ENCODE measurements around the gene DMRTC2. TPM values are rescaled to one million over a fixed set of nuclear protein-coding genes. Genes with fewer than 3 reads are reported as not detected.

The DMRTC2 gene
- polyA plus RNA-seq, 1 donor from 2014 or later: not detected

- no peaks in the 10 kb centered on the region for H3K27me3 ChIP-seq (ENCODE audit: insufficient read depth, low read depth, low read length)
- H3K4me3 ChIP-seq (ENCODE audit: low read length): no peak overlapping the region
- no peaks in the 10 kb centered on the region for H3K9me2 ChIP-seq (ENCODE audit: insufficient read depth, low read length)
- no peaks in the 10 kb centered on the region for H3K36me3 ChIP-seq (ENCODE audit: insufficient read depth, low read length)
- H3K4me2 ChIP-seq (ENCODE audit: low read length): no peak overlapping the region
- H3K9me3 ChIP-seq (ENCODE audit: low read length): no peaks in the 10 kb centered on the region
- no peaks in the 10 kb centered on the region for H4K20me1 ChIP-seq (ENCODE audit: insufficient read depth)
- no peaks in the 10 kb centered on the region for H3K79me2 ChIP-seq (replicated peaks; ENCODE audit: insufficient read depth, low read length)
- TF ChIP-seq SMC3 (conservative IDR thresholded peaks at IDR 0.05; ENCODE audit: poor library complexity) (no peak), TAF1 (IDR thresholded peaks at IDR 0.05; ENCODE audit: low read depth) (no peak), EP300 (conservative IDR thresholded peaks at IDR 0.05; ENCODE audit: poor library complexity, severe bottlenecking) (no peak), MXI1 (conservative IDR thresholded peaks at IDR 0.05; ENCODE audit: poor library complexity, severe bottlenecking) (no peak), POLR2AphosphoS5 (IDR thresholded peaks at IDR 0.05) (no peak), EZH2 (IDR thresholded peaks at IDR 0.05; ENCODE audit: borderline replicate concordance, insufficient read depth, low read length, poor library complexity, severe bottlenecking) (no peak), RAD21 (conservative IDR thresholded peaks at IDR 0.05) (no peak), CTCF (IDR thresholded peaks at IDR 0.05; ENCODE audit: poor library complexity, severe bottlenecking) (no peak)
- TF ChIP-seq, protein P1, sequence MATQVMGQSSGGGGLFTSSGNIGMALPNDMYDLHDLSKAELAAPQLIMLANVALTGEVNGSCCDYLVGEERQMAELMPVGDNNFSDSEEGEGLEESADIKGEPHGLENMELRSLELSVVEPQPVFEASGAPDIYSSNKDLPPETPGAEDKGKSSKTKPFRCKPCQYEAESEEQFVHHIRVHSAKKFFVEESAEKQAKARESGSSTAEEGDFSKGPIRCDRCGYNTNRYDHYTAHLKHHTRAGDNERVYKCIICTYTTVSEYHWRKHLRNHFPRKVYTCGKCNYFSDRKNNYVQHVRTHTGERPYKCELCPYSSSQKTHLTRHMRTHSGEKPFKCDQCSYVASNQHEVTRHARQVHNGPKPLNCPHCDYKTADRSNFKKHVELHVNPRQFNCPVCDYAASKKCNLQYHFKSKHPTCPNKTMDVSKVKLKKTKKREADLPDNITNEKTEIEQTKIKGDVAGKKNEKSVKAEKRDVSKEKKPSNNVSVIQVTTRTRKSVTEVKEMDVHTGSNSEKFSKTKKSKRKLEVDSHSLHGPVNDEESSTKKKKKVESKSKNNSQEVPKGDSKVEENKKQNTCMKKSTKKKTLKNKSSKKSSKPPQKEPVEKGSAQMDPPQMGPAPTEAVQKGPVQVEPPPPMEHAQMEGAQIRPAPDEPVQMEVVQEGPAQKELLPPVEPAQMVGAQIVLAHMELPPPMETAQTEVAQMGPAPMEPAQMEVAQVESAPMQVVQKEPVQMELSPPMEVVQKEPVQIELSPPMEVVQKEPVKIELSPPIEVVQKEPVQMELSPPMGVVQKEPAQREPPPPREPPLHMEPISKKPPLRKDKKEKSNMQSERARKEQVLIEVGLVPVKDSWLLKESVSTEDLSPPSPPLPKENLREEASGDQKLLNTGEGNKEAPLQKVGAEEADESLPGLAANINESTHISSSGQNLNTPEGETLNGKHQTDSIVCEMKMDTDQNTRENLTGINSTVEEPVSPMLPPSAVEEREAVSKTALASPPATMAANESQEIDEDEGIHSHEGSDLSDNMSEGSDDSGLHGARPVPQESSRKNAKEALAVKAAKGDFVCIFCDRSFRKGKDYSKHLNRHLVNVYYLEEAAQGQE (IDR thresholded peaks at IDR 0.05; ENCODE audit: borderline replicate concordance): no peak
- H3K9ac ChIP-seq (ENCODE audit: low read length): no peak overlapping the region
- no peaks in the 10 kb centered on the region for H3F3A ChIP-seq (ENCODE audit: insufficient read depth, low read length, poor library complexity, severe bottlenecking)
- no peak overlapping the region for H3K27ac ChIP-seq (ENCODE audit: low read length)
- no peak overlapping the region for H2AFZ ChIP-seq (ENCODE audit: low read depth, low read length)
Observed at GRCh38 chr19:41804336-41804735, 40.5 kb upstream of the DMRTC2 start.

- H3K27me3 ChIP-seq (ENCODE audit: insufficient read depth, low read depth, low read length): no peaks in the 10 kb centered on the region
- H3K4me3 ChIP-seq (ENCODE audit: low read length): no peak overlapping the region
- no peaks in the 10 kb centered on the region for H3K79me2 ChIP-seq (replicated peaks; ENCODE audit: insufficient read depth, low read length)
- no peak overlapping the region for H2AFZ ChIP-seq (ENCODE audit: low read depth, low read length)
- H3F3A ChIP-seq (ENCODE audit: insufficient read depth, low read length, poor library complexity, severe bottlenecking): no peaks in the 10 kb centered on the region
- no peak overlapping the region for H3K27ac ChIP-seq (ENCODE audit: low read length)
- H3K4me2 ChIP-seq (ENCODE audit: low read length): no peak overlapping the region
- H3K9me2 ChIP-seq (ENCODE audit: insufficient read depth, low read length): no peaks in the 10 kb centered on the region
- no peaks in the 10 kb centered on the region for H4K20me1 ChIP-seq (ENCODE audit: insufficient read depth)
- no peak overlapping the region for H3K9ac ChIP-seq (ENCODE audit: low read length)
- no peak for TF ChIP-seq EZH2 (IDR thresholded peaks at IDR 0.05; ENCODE audit: borderline replicate concordance, insufficient read depth, low read length, poor library complexity, severe bottlenecking)
- no peak for TF ChIP-seq CTCF (IDR thresholded peaks at IDR 0.05; ENCODE audit: poor library complexity, severe bottlenecking)
- no peak for TF ChIP-seq MXI1 (conservative IDR thresholded peaks at IDR 0.05; ENCODE audit: poor library complexity, severe bottlenecking)
- TF ChIP-seq EP300 (conservative IDR thresholded peaks at IDR 0.05; ENCODE audit: poor library complexity, severe bottlenecking): no peak
- TF ChIP-seq SMC3 (conservative IDR thresholded peaks at IDR 0.05; ENCODE audit: poor library complexity): no peak
- no peak for TF ChIP-seq TAF1 (IDR thresholded peaks at IDR 0.05; ENCODE audit: low read depth)
- no peak for TF ChIP-seq RAD21 (conservative IDR thresholded peaks at IDR 0.05)
- TF ChIP-seq POLR2AphosphoS5 (IDR thresholded peaks at IDR 0.05): no peak
- TF ChIP-seq, protein P1 (IDR thresholded peaks at IDR 0.05; ENCODE audit: borderline replicate concordance): no peak
- no peaks in the 10 kb centered on the region for H3K9me3 ChIP-seq (ENCODE audit: low read length)
- H3K36me3 ChIP-seq (ENCODE audit: insufficient read depth, low read length): no peaks in the 10 kb centered on the region
Observed at GRCh38 chr19:41807176-41807575, 37.7 kb upstream of the DMRTC2 start.

All from neural cell (in vitro differentiated cells).